HepG2 (cell line): ENCODE data around the gene POLH. TPM values are rescaled to one million over a fixed set of nuclear protein-coding genes. Genes with fewer than 3 reads are reported as not detected.

Source experiments
- ARID4A ChIP-seq: sonication (generic); formaldehyde crosslinking; IDR thresholded peaks from 2 replicates; pipeline ENCODE4 v1.5.0; 2020; ENCODE audit warnings: mild to moderate bottlenecking, missing genetic modification reagents, borderline replicate concordance
- CERS6 ChIP-seq: sonication (generic); formaldehyde crosslinking; IDR thresholded peaks from 2 replicates; pipeline ENCODE4 v1.5.0; 2020; ENCODE audit warnings: missing genetic modification reagents
- DNMT3B ChIP-seq: conservative IDR thresholded peaks from 2 replicates; pipeline ENCODE4 v1.6.1; 2016; ENCODE audit warnings: missing biosample characterization, control low read depth
- ELF4 ChIP-seq: sonication (generic); formaldehyde crosslinking; IDR thresholded peaks from 2 replicates; pipeline ENCODE4 v1.5.0; 2020; ENCODE audit warnings: missing genetic modification reagents, mild to moderate bottlenecking, moderate library complexity, borderline replicate concordance
- GATAD1 ChIP-seq: IDR thresholded peaks from 2 replicates; pipeline ENCODE4 v1.6.1; 2016; ENCODE audit warnings: missing genetic modification reagents, missing compliant biosample characterization
- GLMP ChIP-seq: sonication (generic); formaldehyde crosslinking; IDR thresholded peaks from 2 replicates; pipeline ENCODE4 v1.9.0; 2021; ENCODE audit warnings: missing genetic modification reagents, mild to moderate bottlenecking, borderline replicate concordance
- SAFB2 ChIP-seq: sonication (generic); formaldehyde crosslinking; IDR thresholded peaks from 2 replicates; pipeline ENCODE4 v1.5.1; 2020; ENCODE audit warnings: missing genetic modification reagents, low read depth, mild to moderate bottlenecking, borderline replicate concordance
- SMAD9 ChIP-seq: sonication (generic); formaldehyde crosslinking; IDR thresholded peaks from 2 replicates; pipeline ENCODE4 v1.5.1; 2020; ENCODE audit warnings: mild to moderate bottlenecking, missing genetic modification reagents
- STAT5B ChIP-seq: sonication (generic); formaldehyde crosslinking; IDR thresholded peaks from 2 replicates; pipeline ENCODE4 v1.4.0; 2020; ENCODE audit warnings: missing genetic modification reagents
- ZNF225 ChIP-seq: sonication (generic); formaldehyde crosslinking; IDR thresholded peaks from 2 replicates; pipeline ENCODE4 v1.4.0; 2020; ENCODE audit warnings: mild to moderate bottlenecking, missing genetic modification reagents
- ZNF274 ChIP-seq: sonication (generic); formaldehyde crosslinking; IDR thresholded peaks from 2 replicates; pipeline ENCODE4 v1.5.1; 2020; ENCODE audit warnings: mild to moderate bottlenecking, missing genetic modification reagents
- ZNF337 ChIP-seq: sonication (generic); formaldehyde crosslinking; IDR thresholded peaks from 2 replicates; pipeline ENCODE4 v1.5.1; 2020; ENCODE audit warnings: missing genetic modification reagents, low read depth, mild to moderate bottlenecking, borderline replicate concordance
- ZNF501 ChIP-seq: sonication (generic); formaldehyde crosslinking; IDR thresholded peaks from 2 replicates; pipeline ENCODE4 v1.5.1; 2020; ENCODE audit warnings: mild to moderate bottlenecking, moderate library complexity, missing genetic modification reagents
- ZNF576 ChIP-seq: sonication (generic); formaldehyde crosslinking; IDR thresholded peaks from 2 replicates; pipeline ENCODE4 v1.4.0; 2020; ENCODE audit warnings: mild to moderate bottlenecking, missing genetic modification reagents
- ZNF710 ChIP-seq: sonication (generic); formaldehyde crosslinking; IDR thresholded peaks from 2 replicates; pipeline ENCODE4 v1.5.0; 2020; ENCODE audit warnings: mild to moderate bottlenecking, missing genetic modification reagents, borderline replicate concordance
- ZNF777 ChIP-seq: sonication (generic); formaldehyde crosslinking; IDR thresholded peaks from 2 replicates; pipeline ENCODE4 v1.4.0; 2020; ENCODE audit warnings: missing genetic modification reagents
- polyA plus RNA-seq, 8 experiments: library from polyadenylated mRNA; depleted of rRNA in 3 of 8; stranded (reverse) in 7 of 8; unstranded in 1 of 8; fragments of >200 nt; fragmentation: Illumina TruSeq in 4 of 8; extraction: Trizol in 4 of 8; gene quantifications; 2 replicates each; pipeline versions ENCODE4 v1.2.1 to v1.2.3, GENCODE V29; 2011 to 2016; ENCODE audit warnings: low read depth in 4 of 8, missing spikeins in 1 of 8, mixed read lengths in 1 of 8; ENCODE audit not compliant: insufficient read depth in 1 of 8
- total RNA-seq, 5 experiments: library from RNA; depleted of rRNA; stranded (reverse); fragments of >200 nt; fragmentation: Illumina TruSeq; extraction: Trizol; gene quantifications; 2 replicates each; pipeline ENCODE4 v1.2.3, GENCODE V29; 2016; ENCODE audit warnings: low read depth in 1 of 5

The POLH gene
- total and polyA plus RNA-seq, 2 of the 13 experiments (the other 11 are each of a cell fraction or from before 2014, with no cell fraction given) = 11.6 to 25.0 TPM

GRCh38 chr6:43575772-43576551, at the start of gene POLH, which contains the start of gene XPO5 (continued):
- peak; percentile 100 for TF ChIP-seq ARID4A
- TF ChIP-seq ZNF777 = peak; percentile 74
- no peak; the same call in 1 of the 2 replicates for TF ChIP-seq ZNF225 (CRISPR knock-in tag)
- no peak for TF ChIP-seq SMAD9 (CRISPR knock-in tag)
- peak; percentile 68 for TF ChIP-seq ZNF274 (CRISPR knock-in tag)
- TF ChIP-seq DNMT3B (CRISPR knock-in tag) = peak; percentile 98
- peak; percentile 60; the same call in 1 of the 2 replicates for TF ChIP-seq ELF4 (CRISPR knock-in tag)
- TF ChIP-seq STAT5B (CRISPR knock-in tag) = no peak
- TF ChIP-seq ZNF337 (CRISPR knock-in tag) = 0 out of 2 replicates have a peak, but pooled peaks have one; percentile 26
- peak; percentile 96; the same call in 1 of the 2 replicates for TF ChIP-seq ZNF501
- peak; percentile 97 for TF ChIP-seq SAFB2 (CRISPR knock-in tag)
- TF ChIP-seq ZNF576 = no peak
- TF ChIP-seq CERS6 (CRISPR knock-in tag) = peak; percentile 89
- TF ChIP-seq GLMP (CRISPR knock-in tag) = peak; percentile 77
- peak; percentile 83 for TF ChIP-seq GATAD1 (CRISPR knock-in tag)
- TF ChIP-seq ZNF710 = peak; percentile 38; the same call in 1 of the 2 replicates
